ENCODE data around the gene UNC13B. TPM values are rescaled to one million over a fixed set of nuclear protein-coding genes. Genes with fewer than 3 reads are reported as not detected.

Gene UNC13B
- total and polyA plus RNA-seq, 2 of the 8 experiments (the other 6 are each of a cell fraction or from before 2014, with no cell fraction given) = 23.1 to 51.7 TPM

DNA sequence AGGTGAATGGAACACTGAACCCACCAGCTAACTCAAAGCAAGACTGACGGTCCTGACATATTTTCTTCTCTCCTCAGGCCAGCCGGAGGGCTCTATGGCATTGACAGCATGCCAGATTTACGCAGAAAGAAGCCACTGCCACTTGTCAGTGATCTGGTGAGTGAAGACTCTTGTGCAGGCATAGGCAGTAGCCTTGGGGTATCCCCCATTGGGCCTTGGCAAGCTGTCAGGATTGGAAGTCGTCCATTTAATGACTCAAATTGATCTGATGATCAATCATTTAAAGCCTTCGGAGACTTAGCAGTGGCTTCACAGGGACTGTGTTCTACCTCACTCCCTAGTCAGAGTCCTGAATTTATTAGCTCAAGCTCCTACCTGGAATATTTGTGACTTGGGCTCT lies 208.4 kb downstream of the UNC13B start:
- H3K9me3 ChIP-seq (ENCODE audit: insufficient read depth in 2 of 2, low read depth in 1 of 2, low read length in 1 of 2) = no peaks in the 10 kb centered on the region
- H2BK20ac ChIP-seq (ENCODE audit: low read length) = no peak overlapping the region
- WGBS, 2 experiments (ENCODE audit: extremely low coverage in 1 of 2, insufficient coverage in 1 of 2, insufficient read length in 1 of 2, insufficient replicate concordance in 2 of 2, low coverage in 1 of 2, low lambda C conversion rate in 2 of 2, missing lambda C conversion rate in 1 of 2) = 90% methylated on average over 5 of the region's 5 CpGs; no CpG with 5 or more reads in 1 of the 2 experiments
- ChIA-PET CTCF (ENCODE audit: partially characterized antibody) (no interaction called here), POLR2A (ENCODE audit: partially characterized antibody) (interaction anchor here (0.9 kb wide), 1 partner anchor 80 kb away, joined by 4 read pairs; no protein-coding TSS in a partner anchor)
- H2BK15ac ChIP-seq (ENCODE audit: low read length) = no peak overlapping the region
- no peak overlapping the region for H3K4me3 ChIP-seq (ENCODE audit: extremely low read depth in 1 of 4, insufficient read depth in 2 of 4, low read depth in 3 of 4, low read length in 4 of 4)
- H3K36me3 ChIP-seq (ENCODE audit: control insufficient read depth in 2 of 4, insufficient read depth in 4 of 4, low read length in 3 of 4) = peaks cover 0 to 1% (median 0%) of the 10 kb centered on the region in 4 experiments; a peak in 2 of 8 replicates
- H3K23me2 ChIP-seq (ENCODE audit: low read depth, low read length) = no peaks in the 10 kb centered on the region
- H3K4ac ChIP-seq (replicated peaks; ENCODE audit: insufficient read length, low read depth, low read length) = no peak overlapping the region
- H2AK5ac ChIP-seq (ENCODE audit: low read depth, low read length) = no peak overlapping the region
- no peak overlapping the region for H2BK12ac ChIP-seq (ENCODE audit: low read depth, low read length)
- no peak overlapping the region for H2BK5ac ChIP-seq (ENCODE audit: low read depth, low read length)
- no peaks in the 10 kb centered on the region for H3K4me1 ChIP-seq (replicated peaks in 1 of 4; ENCODE audit: control insufficient read depth in 3 of 4, insufficient read depth in 4 of 4, low read length in 3 of 4)
- H3K56ac ChIP-seq (replicated peaks; ENCODE audit: insufficient read length, low read depth, low read length) = no peak overlapping the region
- H4K5ac ChIP-seq (ENCODE audit: insufficient read length, low read depth, low read length) = no peak overlapping the region
- H2AFZ ChIP-seq (ENCODE audit: low read length) = no peak overlapping the region
- no peak for FAIRE-seq
- no peaks in the 10 kb centered on the region for H3K27me3 ChIP-seq (replicated peaks in 1 of 4; ENCODE audit: control insufficient read depth in 3 of 4, extremely low read depth in 1 of 4, insufficient read depth in 3 of 4, low read length in 3 of 4)
- no peaks in the 10 kb centered on the region for H3K79me2 ChIP-seq (ENCODE audit: control insufficient read depth in 1 of 2, insufficient read depth in 2 of 2, low read length in 2 of 2)
- H3K27ac ChIP-seq (ENCODE audit: low read depth, low read length) = no peak overlapping the region
- no peak overlapping the region for H3K23ac ChIP-seq (ENCODE audit: insufficient read length)
- no peak overlapping the region for H3K4me2 ChIP-seq (ENCODE audit: insufficient read depth in 1 of 2, low read depth in 2 of 2, low read length in 2 of 2)
- no peak overlapping the region for H3K9ac ChIP-seq (replicated peaks in 1 of 4; ENCODE audit: extremely low read depth in 1 of 4, low read depth in 3 of 4, low read length in 3 of 4)
- no peaks in the 10 kb centered on the region; the same call in 1 of the 2 replicates for H3K79me1 ChIP-seq (ENCODE audit: low read depth, low read length)
- H3K14ac ChIP-seq (ENCODE audit: insufficient read length) = no peak overlapping the region
- H4K8ac ChIP-seq (ENCODE audit: extremely low read depth, insufficient read depth, low read length) = no peak overlapping the region
- H4K91ac ChIP-seq (replicated peaks; ENCODE audit: insufficient read length, low read length) = no peak overlapping the region
- H4K20me1 ChIP-seq (replicated peaks in 1 of 2; ENCODE audit: control insufficient read depth in 1 of 2, insufficient read depth in 2 of 2, low read length in 2 of 2) = no peaks in the 10 kb centered on the region
- no peak for DNase-seq (ENCODE audit: low read depth in 1 of 2, low spot score in 2 of 2)
- TF ChIP-seq CREB1 (IDR thresholded peaks at IDR 0.05) = no peak
- no peak for TF ChIP-seq JUN (IDR thresholded peaks at IDR 0.05; ENCODE audit: low read depth, low read length)
- no peak for TF ChIP-seq KDM5A (IDR thresholded peaks at IDR 0.05; ENCODE audit: low read length)
- no peak for TF ChIP-seq YY1 (IDR thresholded peaks at IDR 0.05; ENCODE audit: low read depth, low read length)
- TF ChIP-seq, protein P1, sequence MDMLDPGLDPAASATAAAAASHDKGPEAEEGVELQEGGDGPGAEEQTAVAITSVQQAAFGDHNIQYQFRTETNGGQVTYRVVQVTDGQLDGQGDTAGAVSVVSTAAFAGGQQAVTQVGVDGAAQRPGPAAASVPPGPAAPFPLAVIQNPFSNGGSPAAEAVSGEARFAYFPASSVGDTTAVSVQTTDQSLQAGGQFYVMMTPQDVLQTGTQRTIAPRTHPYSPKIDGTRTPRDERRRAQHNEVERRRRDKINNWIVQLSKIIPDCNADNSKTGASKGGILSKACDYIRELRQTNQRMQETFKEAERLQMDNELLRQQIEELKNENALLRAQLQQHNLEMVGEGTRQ (IDR thresholded peaks at IDR 0.05; ENCODE audit: low read length) = no peak
- TF ChIP-seq, protein P2, sequence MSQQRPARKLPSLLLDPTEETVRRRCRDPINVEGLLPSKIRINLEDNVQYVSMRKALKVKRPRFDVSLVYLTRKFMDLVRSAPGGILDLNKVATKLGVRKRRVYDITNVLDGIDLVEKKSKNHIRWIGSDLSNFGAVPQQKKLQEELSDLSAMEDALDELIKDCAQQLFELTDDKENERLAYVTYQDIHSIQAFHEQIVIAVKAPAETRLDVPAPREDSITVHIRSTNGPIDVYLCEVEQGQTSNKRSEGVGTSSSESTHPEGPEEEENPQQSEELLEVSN (IDR thresholded peaks at IDR 0.05) = no peak
- H3K18ac ChIP-seq (ENCODE audit: extremely low read depth, low read length) = no peak overlapping the region
- no peak overlapping the region for H2BK120ac ChIP-seq (replicated peaks; ENCODE audit: low read depth, low read length)
